K562 (cell line): ENCODE results near the gene SNX30. TPM values are rescaled to one million over a fixed set of nuclear protein-coding genes. Genes with fewer than 3 reads are reported as not detected.

ENCODE experiments used
- ATAC-seq: fragments of 200-7000 bp; cut with Tn5 transposase; 3 replicates; pipeline ENCODE4 v1.9.1; 2020; ENCODE audit warnings: moderate library complexity
- BruUV-seq: library from RNA; stranded (reverse); fragments of 400-500 nt; replicated peaks from 2 replicates; lab custom pipeline; 2021; lab: Mats Ljungman, UMichigan
- CTCF ChIA-PET: fragments of 300-600 bp; formaldehyde crosslinking; extraction: SDS; loops from one replicate; lab custom pipeline; 2021; ENCODE audit warnings: low intra/inter-chr PET ratio; lab: Yijun Ruan, JAX
- POLR2A ChIA-PET: fragments of 300-600, 350-650 bp; sonication (Branson Sonifier 250); formaldehyde crosslinking; extraction: SDS; loops from one replicate; lab custom pipeline; 2021; ENCODE audit warnings: antibody characterized with exemption, inconsistent platforms; lab: Yijun Ruan, JAX
- DNase-seq, 4 experiments: peaks; one replicate each; pipeline versions ENCODE4 v3.0.0 to v3.0.0-alpha.2; 2011 to 2018; ENCODE audit warnings: low spot score in 3 of 4, mixed read lengths in 3 of 4; ENCODE audit errors: extremely low read depth in 1 of 4
- FAIRE-seq: peaks from 2 replicates; lab custom pipeline; 2011; peaks lifted over from hg19 to GRCh38; lab: Jason Lieb, UNC
- H2AFZ ChIP-seq: 2 replicates; pipeline ENCODE4 v1.6.0; 2011; ENCODE audit warnings: low read depth, low read length, control low read depth, inconsistent platforms
- H3K27ac ChIP-seq: fragments of 200-600 bp; 3 replicates; pipeline ENCODE4 v1.8.0; 2011; ENCODE audit warnings: low read depth, mild to moderate bottlenecking, control low read depth, inconsistent platforms, low read length, moderate library complexity, mixed read lengths; ENCODE audit errors: extremely low read depth
- H3K27me3 ChIP-seq, 2 experiments: fragments of 300-600 bp in 1 of 2; 2 replicates in 1 of 2; 3 replicates in 1 of 2; pipeline versions ENCODE4 v1.6.0 to v1.8.0; 2011; ENCODE audit warnings: inconsistent platforms in 2 of 2, low read length in 2 of 2, mild to moderate bottlenecking in 1 of 2, mixed read lengths in 1 of 2, moderate library complexity in 1 of 2; ENCODE audit not compliant: control insufficient read depth in 2 of 2, insufficient read depth in 2 of 2
- H3K36me3 ChIP-seq: fragments of 300-600 bp; 3 replicates; pipeline ENCODE4 v1.8.0; 2011; ENCODE audit warnings: mild to moderate bottlenecking, low read length, inconsistent platforms; ENCODE audit not compliant: control insufficient read depth, insufficient read depth
- H3K4me1 ChIP-seq, 2 experiments: fragments of 200-600 bp in 1 of 2; replicated peaks in 1 of 2; 2 replicates in 1 of 2; 3 replicates in 1 of 2; pipeline versions ENCODE4 v1.5.1 to v1.8.0; 2011; ENCODE audit warnings: inconsistent platforms in 2 of 2, low read length in 2 of 2, mild to moderate bottlenecking in 1 of 2, mixed read lengths in 1 of 2, moderate library complexity in 1 of 2; ENCODE audit not compliant: control insufficient read depth in 2 of 2, insufficient read depth in 2 of 2
- H3K4me2 ChIP-seq: 2 replicates; pipeline ENCODE4 v1.6.1; 2011; ENCODE audit warnings: low read length, control low read depth, inconsistent platforms, mixed read lengths; ENCODE audit not compliant: insufficient read depth
- H3K4me3 ChIP-seq: fragments of 200-600 bp; sonication (generic), shearing (Covaris generic); 2 replicates; pipeline ENCODE4 v1.5.1; 2016; ENCODE audit warnings: control low read depth, inconsistent platforms
- H3K79me2 ChIP-seq: fragments of 200-600 bp; 3 replicates; pipeline ENCODE4 v1.8.0; 2011; ENCODE audit warnings: low read length, inconsistent platforms; ENCODE audit not compliant: control insufficient read depth, insufficient read depth
- H3K9ac ChIP-seq, 2 experiments: 2 replicates each; pipeline versions ENCODE4 v1.6.0 to v1.6.1; 2011; ENCODE audit warnings: low read depth in 2 of 2, low read length in 2 of 2, control low read depth in 1 of 2, inconsistent platforms in 1 of 2, mild to moderate bottlenecking in 1 of 2, mixed read lengths in 1 of 2; ENCODE audit not compliant: insufficient read depth in 1 of 2
- H3K9me1 ChIP-seq: one replicate; pipeline ENCODE4 v1.6.0; 2011; ENCODE audit warnings: inconsistent platforms, mild to moderate bottlenecking, low read length, moderate library complexity; ENCODE audit not compliant: control insufficient read depth, insufficient read depth
- H3K9me3 ChIP-seq: replicated peaks from 2 replicates; pipeline ENCODE4 v1.5.1; 2011; ENCODE audit warnings: low read depth, low read length, inconsistent platforms; ENCODE audit not compliant: control insufficient read depth, insufficient read depth
- H4K20me1 ChIP-seq: replicated peaks from 2 replicates; pipeline ENCODE4 v1.6.1; 2011; ENCODE audit warnings: low read length, inconsistent platforms, mixed read lengths; ENCODE audit not compliant: control insufficient read depth, insufficient read depth
- FOXJ2 ChIP-seq: fragments of 200-800 bp; sonication (Bioruptor generic); IDR thresholded peaks from 2 replicates; pipeline ENCODE4 v1.6.1; 2016; ENCODE audit warnings: missing genetic modification characterization, missing compliant biosample characterization
- IRF1 ChIP-seq: sonication (generic); formaldehyde crosslinking; IDR thresholded peaks from 2 replicates; pipeline ENCODE4 v1.8.0; 2022; ENCODE audit warnings: missing genetic modification reagents, mild to moderate bottlenecking, borderline replicate concordance
- KAT8 ChIP-seq: fragments of 450-650 bp; IDR thresholded peaks from 2 replicates; pipeline ENCODE4 v1.6.1; 2016; ENCODE audit warnings: low read depth, mild to moderate bottlenecking
- MECOM ChIP-seq: fragments of 250-450 bp; sonication (Bioruptor Pico); IDR thresholded peaks from 2 replicates; pipeline ENCODE4 v1.8.0; 2022; ENCODE audit warnings: inconsistent platforms
- POLR2AphosphoS2 ChIP-seq: IDR thresholded peaks from 2 replicates; pipeline ENCODE4 v1.6.1; 2012; ENCODE audit warnings: low read length, improper control_type of control experiment
- POLR3G ChIP-seq: IDR thresholded peaks from 2 replicates; pipeline ENCODE4 v1.6.1; 2011; ENCODE audit not compliant: insufficient read length, insufficient replicate concordance; ENCODE audit errors: extremely low read depth
- PTRF ChIP-seq: fragments of 450-650 bp; IDR thresholded peaks from 2 replicates; pipeline ENCODE4 v1.6.1; 2016; ENCODE audit warnings: mild to moderate bottlenecking, missing genetic modification characterization, missing compliant biosample characterization
- PYGO2 ChIP-seq: fragments of 450-650 bp; IDR thresholded peaks from 2 replicates; pipeline ENCODE4 v1.6.1; 2016; ENCODE audit warnings: mild to moderate bottlenecking, missing genetic modification characterization, moderate library complexity, missing compliant biosample characterization
- SPI1 ChIP-seq: IDR thresholded peaks from 2 replicates; pipeline ENCODE4 v1.6.1; 2011; ENCODE audit warnings: low read depth, low read length, control low read depth, borderline replicate concordance
- TAF15 ChIP-seq: fragments of 200-400 bp; formaldehyde crosslinking; IDR thresholded peaks from 2 replicates; pipeline ENCODE4 v1.6.1; 2017; ENCODE audit warnings: mild to moderate bottlenecking, low read depth, low read length, moderate library complexity
- ZBTB43 ChIP-seq: sonication (generic); formaldehyde crosslinking; IDR thresholded peaks from 2 replicates; pipeline ENCODE4 v1.8.0; 2023; ENCODE audit warnings: mild to moderate bottlenecking, missing genetic modification reagents
- ZEB2 ChIP-seq: fragments of 450-650 bp; IDR thresholded peaks from 2 replicates; pipeline ENCODE4 v1.6.1; 2016
- ZNF253 ChIP-seq: fragments of 250-450 bp; sonication (Bioruptor Pico); conservative IDR thresholded peaks from 2 replicates; pipeline ENCODE4 v1.6.1; 2021; ENCODE audit warnings: mild to moderate bottlenecking
- ZNF76 ChIP-seq: fragments of 250-450 bp; sonication (Bioruptor Pico); IDR thresholded peaks from 2 replicates; pipeline ENCODE4 v1.4.0; 2020; ENCODE audit warnings: mild to moderate bottlenecking, moderate library complexity, borderline replicate concordance
- ZNF77 ChIP-seq: fragments of 250-450 bp; sonication (Bioruptor Pico); IDR thresholded peaks from 2 replicates; pipeline ENCODE4 v1.5.0; 2020
- ZNF778 ChIP-seq: fragments of 450-650 bp; formaldehyde crosslinking; IDR thresholded peaks from 2 replicates; pipeline ENCODE4 v1.4.0; 2020; ENCODE audit warnings: mild to moderate bottlenecking, moderate library complexity
- WGBS: fragments of 100-300 bp; shearing (Covaris generic); methylation state at CpG from one replicate; pipeline ENCODE4 v1.1.6; 2016; ENCODE audit warnings: low coverage, mixed read lengths; ENCODE audit not compliant: insufficient coverage; ENCODE audit errors: missing lambda C conversion rate; 5-methylcytosine and 5-hydroxymethylcytosine counted together
- in situ Hi-C: fragments of 300-500 bp; cut with MboI; formaldehyde crosslinking; loops from 4 replicates; pipeline ENCODE4 v1.15.0; 2018; ENCODE audit warnings: inconsistent platforms, mixed read lengths
- intact Hi-C: fragments of 100-400 bp; cut with micrococcal nuclease; formaldehyde crosslinking; loops from 2 replicates; pipeline ENCODE4 v1.14.2; 2022
- polyA plus RNA-seq, 8 experiments: library from polyadenylated mRNA; depleted of rRNA in 4 of 8; stranded (reverse) in 5 of 8; unstranded in 3 of 8; fragments of >200 nt; fragmentation: Nextera tagmentation in 2 of 8; fragmentation: Illumina TruSeq in 1 of 8; extraction: Ambion mirVana in 2 of 8; extraction: Trizol in 1 of 8; gene quantifications; 2 replicates each; pipeline versions ENCODE4 v1.2.1 to v1.2.3, GENCODE V29; 2011 to 2014; ENCODE audit warnings: inconsistent platforms in 1 of 8, missing spikeins in 1 of 8
- total RNA-seq, 7 experiments: library from RNA; depleted of rRNA in 6 of 7; stranded (reverse); fragments of >200 nt in 6 of 7; fragmentation: Illumina TruSeq in 2 of 7; extraction: Trizol in 2 of 7; gene quantifications; 2 replicates each; pipeline versions ENCODE4 v1.2.1 to v1.2.3, GENCODE V29; 2011 to 2021; ENCODE audit warnings: low replicate concordance in 1 of 7

The SNX30 gene
- total and polyA plus RNA-seq, 9 of the 15 experiments (the other 6 are each of a cell fraction or from before 2014, with no cell fraction given) = 0.76 to 5.9 (median 3.3) TPM

- no TSS peak for BruUV-seq
- Histone ChIP-seq H3K36me3 (no peaks in the 10 kb centered on the region), H2AFZ (no peak overlapping the region), H3K9me1 (no peaks in the 10 kb centered on the region), H3K4me1 (peaks cover 4 to 6% of the 10 kb centered on the region in 2 experiments; a peak in 2 of 5 replicates), H4K20me1 (no peaks in the 10 kb centered on the region), H3K27ac (no peak overlapping the region), H3K4me3 (no peak overlapping the region), H3K79me2 (no peaks in the 10 kb centered on the region), H3K4me2 (no peak overlapping the region), H3K27me3 (no peaks in the 10 kb centered on the region), H3K9me3 (no peaks in the 10 kb centered on the region), H3K9ac (no peak overlapping the region)
- 83% methylated on average over 10 of the region's 10 CpGs for WGBS
- TF ChIP-seq ZNF76 (CRISPR knock-in tag) = no peak
- TF ChIP-seq FOXJ2 (tag) = no peak
- TF ChIP-seq POLR2AphosphoS2 = no peak
- no peak for TF ChIP-seq TAF15
- no peak for TF ChIP-seq SPI1
- TF ChIP-seq ZEB2 = no peak
- TF ChIP-seq PTRF = no peak
- TF ChIP-seq MECOM (CRISPR knock-in tag) = no peak
- TF ChIP-seq ZBTB43 = no peak
- TF ChIP-seq POLR3G = no peak
- TF ChIP-seq ZNF778 (CRISPR knock-in tag) = no peak
- TF ChIP-seq PYGO2 = no peak
- TF ChIP-seq KAT8 = no peak
- TF ChIP-seq IRF1 = no peak
- TF ChIP-seq ZNF77 = no peak
- no peak for TF ChIP-seq ZNF253 (CRISPR knock-in tag)
- in situ Hi-C loops (no loop called here), intact Hi-C loops (no loop called here)
- ATAC-seq (no peak), FAIRE-seq (no peak), DNase-seq (no peak)
- POLR2A ChIA-PET = interaction anchor here (0.8 to 1.3 kb wide), 2 partner anchors 10 to 24 kb away, joined by 3 to 4 read pairs; no protein-coding TSS in a partner anchor
- CTCF ChIA-PET = no interaction called here
These were observed 117.9 kb downstream of the SNX30 start for GRCh38 chr9:112868461-112868860.
